Gastrocnemius medialis (tissue), 4 donors: ENCODE data around the gene CORO2B.

Experiments
- CTCF ChIP-seq, 5 experiments: fragments of 450-650 bp in 3 of 5; fragments of 200-600 bp in 2 of 5; sonication (generic) in 2 of 5; IDR thresholded peaks in 4 of 5; conservative IDR thresholded peaks in 1 of 5; 1 replicate in 4 of 5; 2 replicates in 1 of 5; pipeline ENCODE4 v1.5.1; 2016 to 2019; ENCODE audit warnings: antibody characterized with exemption in 5 of 5, mild to moderate bottlenecking in 3 of 5, moderate library complexity in 3 of 5
- POLR2A ChIP-seq, 2 donors: fragments of 450-650 bp; IDR thresholded peaks; one replicate each; pipeline ENCODE4 v1.6.1; 2017; ENCODE audit warnings: antibody characterized with exemption in 2 of 2, mild to moderate bottlenecking in 2 of 2, moderate library complexity in 2 of 2

GRCh38 chr15:68582236-68582635 is 3.4 kb downstream of the CORO2B start:
- TF ChIP-seq CTCF (IDR thresholded peaks at IDR 0.05 in 4 of 5, conservative IDR thresholded peaks at IDR 0.05 in 1 of 5) (no peak), POLR2A (IDR thresholded peaks at IDR 0.05) (no peak)
